ENCODE results near the gene ZNF532.

DNA sequence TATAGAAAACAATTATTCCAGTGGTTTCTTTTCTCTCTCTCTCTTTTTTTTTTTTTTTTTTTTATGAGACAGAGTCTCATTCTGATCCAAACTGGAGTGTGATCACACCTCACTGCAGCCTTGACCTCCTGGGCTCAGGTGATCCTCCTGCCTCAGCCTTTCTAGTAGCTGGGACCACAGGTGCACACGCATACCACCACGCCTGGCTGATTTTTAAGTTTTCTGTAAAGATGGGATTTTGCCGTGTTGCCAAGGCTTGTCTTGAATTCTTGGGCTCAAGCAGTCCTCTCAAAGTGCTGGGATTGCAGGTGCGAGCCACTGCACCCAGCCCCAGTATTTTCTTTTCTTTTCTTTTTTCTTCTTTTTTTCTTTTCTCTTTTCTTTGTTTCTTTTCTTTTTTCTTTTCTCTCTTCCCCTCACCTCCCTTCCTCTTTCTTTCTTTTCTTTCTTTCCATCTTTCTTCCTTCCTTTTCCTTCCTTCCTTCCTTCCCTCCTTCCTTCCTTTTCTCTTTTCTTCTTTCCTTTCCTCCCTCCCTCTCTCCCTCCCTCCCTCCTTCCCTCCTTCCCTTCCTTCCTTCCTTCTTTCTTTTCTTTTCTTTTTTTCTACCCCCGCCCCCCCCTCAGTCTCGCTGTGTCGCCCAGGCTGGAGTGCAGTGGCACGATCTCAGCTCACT is 76.9 kb downstream of the ZNF532 start:
- TF ChIP-seq POLR2A (IDR thresholded peaks at IDR 0.05; ENCODE audit: low read length), result no peak
- TF ChIP-seq GATA1 (IDR thresholded peaks at IDR 0.05; ENCODE audit: low read depth, low read length), result no peak

All from erythroblast (primary cell).